NCI-H345 treated with DMSO at 0.1 percent for 48 hours (cell line): ENCODE measurements around the gene RMDN2.

ENCODE experiments used
- DNase-seq: peaks from one replicate; lab custom pipeline; 2025; ENCODE audit not compliant: unreplicated experiment; lab: John Stamatoyannopoulos, UW

Gene RMDN2

DNA sequence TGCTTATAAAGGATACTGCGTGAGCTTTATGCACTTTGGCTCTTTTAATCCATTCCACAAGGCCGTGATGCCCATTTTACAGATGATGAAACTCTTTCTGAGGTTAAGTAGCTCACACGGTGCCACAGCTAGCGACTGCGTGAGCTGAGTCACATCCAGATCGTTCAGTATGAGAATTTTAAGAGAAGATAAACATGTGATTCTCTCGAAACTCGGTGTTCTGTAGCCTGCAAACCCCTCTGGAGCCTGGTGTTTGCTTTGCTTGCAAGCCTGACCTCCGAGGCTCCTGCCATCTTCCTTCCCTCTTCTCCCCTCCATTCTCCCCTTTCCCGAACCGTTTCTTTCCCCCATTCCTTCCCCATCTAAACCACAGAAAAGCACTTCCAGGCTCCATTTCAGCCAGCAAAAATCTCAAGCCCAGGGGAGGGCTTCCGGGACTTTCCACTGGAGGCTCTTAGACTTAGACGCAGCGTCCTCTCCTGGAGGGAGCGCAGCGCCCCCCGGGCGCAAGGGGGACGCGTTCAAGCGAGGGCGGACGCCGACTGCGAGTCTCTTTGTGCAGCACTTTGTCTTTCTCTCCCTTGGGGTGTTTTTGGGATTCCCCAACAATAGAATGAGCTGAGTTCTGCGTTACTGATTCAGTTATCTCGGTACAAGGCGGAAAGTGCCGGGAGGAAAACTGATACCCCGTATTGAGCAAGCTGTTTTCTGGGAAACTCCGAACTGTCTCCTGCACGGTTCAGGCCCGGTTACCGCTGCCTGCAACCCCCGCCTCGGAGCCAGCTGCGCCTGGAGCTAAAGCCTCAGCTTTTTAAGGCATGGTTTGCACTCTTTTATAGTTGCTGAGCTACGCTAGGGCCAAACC is 112.9 kb downstream of the RMDN2 start:
- DNase-seq: no peak

DNA sequence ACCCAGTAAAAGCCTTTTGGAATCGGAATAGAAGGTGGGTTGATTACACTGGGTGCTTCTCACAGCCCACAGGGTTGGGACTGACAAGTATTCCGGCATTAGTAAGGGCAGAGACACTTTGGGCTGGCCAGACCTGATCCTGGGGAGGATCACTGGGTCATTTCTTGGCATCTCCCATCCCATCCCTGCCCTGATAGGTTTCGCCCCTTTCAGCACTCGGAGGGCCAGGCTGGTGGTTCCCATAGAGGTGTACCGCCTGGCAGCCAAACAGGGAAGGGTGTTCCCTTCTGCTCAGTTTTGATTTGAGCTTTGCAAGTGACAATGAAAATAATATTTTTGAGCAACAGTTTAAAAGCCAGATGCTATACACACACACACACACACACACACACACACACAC is 113.6 kb downstream of the RMDN2 start:
- DNase-seq: no peak

- DNase-seq: no peak
Measured at GRCh38 chr2:38039121-38039910, 114.2 kb downstream of the RMDN2 start.

- no peak for DNase-seq
Measured at GRCh38 chr2:38045811-38046210, 120.7 kb downstream of the RMDN2 start.

DNA sequence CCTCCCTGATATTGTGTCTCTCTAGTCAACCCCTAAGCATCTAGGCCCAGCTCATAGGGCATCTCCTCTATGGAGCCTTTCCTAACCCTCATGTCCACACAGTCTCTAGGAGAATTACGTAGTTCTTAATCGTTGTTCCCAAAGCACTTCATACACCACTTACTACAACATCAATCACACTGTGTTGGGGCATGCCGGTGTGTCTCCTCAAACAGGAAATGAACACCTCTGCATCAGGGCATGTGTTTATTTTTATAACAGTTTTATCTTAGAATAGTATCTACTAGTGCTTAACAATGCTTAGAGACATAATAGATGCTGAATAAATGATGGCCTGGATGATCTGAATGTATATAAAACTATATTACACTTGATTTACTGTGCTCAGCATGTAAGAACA is 131.1 kb downstream of the RMDN2 start:
- no peak for DNase-seq

- DNase-seq: no peak
Measured at GRCh38 chr2:38057651-38058410, 132.7 kb downstream of the RMDN2 start.

DNA sequence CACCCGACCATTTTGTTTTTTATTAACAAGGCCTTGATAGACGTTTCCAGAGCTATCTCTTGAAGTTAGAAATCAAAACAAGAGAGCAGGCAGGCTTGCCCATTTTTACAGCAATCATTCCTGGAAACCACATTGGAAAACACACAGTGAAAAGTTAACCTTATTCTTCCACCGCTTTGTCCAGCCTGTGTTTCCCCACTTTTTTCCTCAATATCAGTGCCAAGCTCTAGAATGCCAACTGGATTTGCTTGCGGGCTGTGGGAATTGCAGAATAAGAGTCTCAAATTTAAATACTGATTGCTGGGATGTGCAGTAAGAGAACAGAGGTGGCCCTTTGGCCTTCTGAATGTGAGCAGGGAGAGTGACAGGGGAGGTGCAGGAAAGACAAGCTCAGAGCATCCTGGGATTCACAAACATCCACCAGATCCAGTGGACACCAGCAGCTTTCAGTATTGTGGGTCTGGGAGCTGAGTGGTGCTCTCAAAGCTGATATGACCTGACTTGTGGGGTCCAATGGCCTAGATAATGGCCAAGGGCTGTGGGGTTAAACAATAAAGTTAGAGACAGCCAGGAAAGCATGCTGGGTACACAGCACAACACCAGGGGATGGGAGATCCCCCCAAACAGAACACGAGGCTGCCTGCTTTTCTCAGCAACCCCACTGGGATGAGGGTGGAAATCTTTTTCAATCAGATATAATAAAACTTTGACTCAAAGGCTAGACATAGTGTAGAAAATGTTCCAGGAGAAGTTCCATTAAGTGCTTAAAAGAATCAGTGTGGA is 135.3 kb downstream of the RMDN2 start:
- no peak for DNase-seq

GRCh38 chr2:38064801-38065501 is 139.9 kb downstream of the RMDN2 start:
- DNase-seq: no peak

DNA sequence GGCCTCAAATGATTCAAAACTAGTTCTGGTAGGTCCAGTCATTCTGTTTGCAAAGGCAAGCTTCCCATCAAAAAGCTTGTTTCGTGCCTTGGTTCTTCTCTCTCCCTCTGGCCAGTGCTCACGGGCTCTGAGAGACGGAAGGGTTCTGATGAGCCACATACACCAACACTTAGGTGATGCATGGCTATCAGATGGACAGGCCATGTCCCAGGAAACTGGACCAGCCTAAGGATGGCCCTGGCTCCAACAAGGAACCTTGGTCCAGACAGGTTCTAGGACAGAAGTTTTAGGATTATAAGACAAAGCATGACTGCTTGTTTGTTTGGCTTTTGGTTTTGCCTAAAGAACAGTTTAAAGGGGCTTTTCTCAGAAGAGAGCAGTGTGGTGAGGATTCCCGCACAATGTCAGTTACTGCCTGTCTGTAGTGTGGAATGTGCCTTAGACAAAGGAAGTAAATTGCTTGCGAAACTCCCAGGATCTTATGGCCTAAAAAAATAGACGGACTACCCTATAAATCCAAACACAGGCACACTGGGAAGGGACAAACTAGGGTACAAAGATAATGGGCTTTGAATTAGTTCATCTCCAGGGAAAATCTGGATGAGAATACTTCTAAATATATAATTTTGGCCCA is 140.5 kb downstream of the RMDN2 start:
- no peak for DNase-seq

DNA sequence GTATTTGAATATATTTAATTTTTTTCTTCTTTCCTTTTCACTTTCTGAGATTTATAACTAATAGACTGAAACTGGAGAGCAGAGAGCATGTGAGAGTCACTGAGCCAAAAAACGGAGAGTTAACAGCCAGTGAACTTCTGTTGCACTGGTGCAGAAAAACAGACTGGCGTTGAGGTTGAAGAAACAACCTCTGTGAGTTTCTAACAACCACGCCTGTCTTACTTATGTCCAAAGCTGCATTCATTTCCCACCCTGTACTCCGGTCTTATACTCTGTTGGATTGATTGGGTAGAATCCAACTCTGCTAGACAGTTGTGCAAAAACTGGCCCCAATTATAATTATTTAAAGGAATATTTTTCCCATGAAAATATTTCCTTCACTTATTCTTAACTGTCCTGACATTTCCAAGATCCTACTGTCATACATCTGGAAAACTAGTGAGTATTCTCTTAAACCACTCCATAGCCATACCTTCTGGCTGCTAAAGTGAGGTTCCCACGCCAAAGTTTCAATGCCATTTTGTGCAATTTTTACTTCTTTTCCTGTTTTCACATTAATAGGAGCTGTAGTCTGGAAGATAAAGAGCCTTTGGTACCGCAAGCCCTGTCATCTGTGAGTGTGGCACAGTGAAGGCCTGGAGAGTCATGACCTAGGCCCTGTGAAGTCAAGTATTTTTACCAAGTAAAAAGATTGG is 141.5 kb downstream of the RMDN2 start:
- DNase-seq: no peak
